ENCODE results near the gene CCDC127.

The CCDC127 gene

DNA sequence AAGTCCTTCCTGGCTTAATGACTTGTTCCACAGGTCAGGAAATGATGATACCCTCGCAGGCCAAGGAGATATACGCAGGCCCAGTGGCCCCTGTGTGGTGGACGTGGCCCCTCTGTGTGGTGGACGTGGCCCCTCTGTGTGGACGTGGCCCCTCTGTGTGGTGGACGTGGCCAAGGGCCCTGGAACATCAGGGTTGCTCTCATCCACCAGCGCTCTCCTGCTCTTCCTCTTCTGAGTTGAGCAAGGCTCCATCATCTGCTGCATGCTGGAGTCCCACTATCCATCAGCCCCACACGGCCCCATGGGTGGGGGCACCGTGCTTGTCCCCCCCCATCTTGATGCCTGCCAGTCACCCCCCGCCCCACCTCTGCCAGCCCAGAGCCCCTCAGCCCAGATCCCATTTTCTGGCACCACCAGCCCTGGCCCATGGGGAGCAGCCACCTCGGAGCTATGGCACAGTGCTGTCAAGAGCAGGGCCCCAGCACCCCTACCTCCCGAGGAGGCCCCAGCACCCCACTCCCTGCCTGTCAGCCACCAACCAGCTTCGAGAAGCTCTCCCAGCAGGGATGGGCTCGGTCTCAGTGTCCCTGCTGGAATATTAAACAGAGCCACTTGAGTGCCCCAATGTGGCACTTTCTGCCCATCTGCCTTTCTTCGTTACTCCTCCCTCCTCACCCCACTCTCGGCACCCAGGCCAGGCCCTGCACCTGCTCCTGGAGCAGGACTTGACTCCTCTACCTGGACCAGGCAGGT, 18.6 kb downstream of the CCDC127 start:
- TF ChIP-seq EP300 (IDR thresholded peaks at IDR 0.05; ENCODE audit: borderline replicate concordance) (no peak), TCF12 (IDR thresholded peaks at IDR 0.05; ENCODE audit: low read depth) (no peak), CEBPB (IDR thresholded peaks at IDR 0.05) (no peak), TEAD4 (IDR thresholded peaks at IDR 0.05) (no peak), RAD21 (IDR thresholded peaks at IDR 0.05; ENCODE audit: low read depth) (no peak), NFIC (IDR thresholded peaks at IDR 0.05) (no peak), ZBTB7A (IDR thresholded peaks at IDR 0.05; ENCODE audit: low read depth) (no peak), YY1 (IDR thresholded peaks at IDR 0.05; ENCODE audit: low read depth) (no peak), CREB1 (IDR thresholded peaks at IDR 0.05; ENCODE audit: low read depth) (no peak)
- TF ChIP-seq, protein P1, sequence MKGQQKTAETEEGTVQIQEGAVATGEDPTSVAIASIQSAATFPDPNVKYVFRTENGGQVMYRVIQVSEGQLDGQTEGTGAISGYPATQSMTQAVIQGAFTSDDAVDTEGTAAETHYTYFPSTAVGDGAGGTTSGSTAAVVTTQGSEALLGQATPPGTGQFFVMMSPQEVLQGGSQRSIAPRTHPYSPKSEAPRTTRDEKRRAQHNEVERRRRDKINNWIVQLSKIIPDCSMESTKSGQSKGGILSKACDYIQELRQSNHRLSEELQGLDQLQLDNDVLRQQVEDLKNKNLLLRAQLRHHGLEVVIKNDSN (IDR thresholded peaks at IDR 0.05) = no peak

- no peak for TF ChIP-seq TAF1 (IDR thresholded peaks at IDR 0.05; ENCODE audit: low read depth)
- TF ChIP-seq CEBPB (IDR thresholded peaks at IDR 0.05) = no peak
- TF ChIP-seq TEAD4 (IDR thresholded peaks at IDR 0.05) = no peak
- TF ChIP-seq TCF12 (IDR thresholded peaks at IDR 0.05; ENCODE audit: low read depth) = no peak
- no peak for TF ChIP-seq EGR1 (IDR thresholded peaks at IDR 0.05)
- no peak for TF ChIP-seq NFIC (IDR thresholded peaks at IDR 0.05)
- TF ChIP-seq CREB1 (IDR thresholded peaks at IDR 0.05; ENCODE audit: low read depth) = no peak
Observed at GRCh38 chr5:198516-199196, 19.3 kb downstream of the CCDC127 start.

DNA sequence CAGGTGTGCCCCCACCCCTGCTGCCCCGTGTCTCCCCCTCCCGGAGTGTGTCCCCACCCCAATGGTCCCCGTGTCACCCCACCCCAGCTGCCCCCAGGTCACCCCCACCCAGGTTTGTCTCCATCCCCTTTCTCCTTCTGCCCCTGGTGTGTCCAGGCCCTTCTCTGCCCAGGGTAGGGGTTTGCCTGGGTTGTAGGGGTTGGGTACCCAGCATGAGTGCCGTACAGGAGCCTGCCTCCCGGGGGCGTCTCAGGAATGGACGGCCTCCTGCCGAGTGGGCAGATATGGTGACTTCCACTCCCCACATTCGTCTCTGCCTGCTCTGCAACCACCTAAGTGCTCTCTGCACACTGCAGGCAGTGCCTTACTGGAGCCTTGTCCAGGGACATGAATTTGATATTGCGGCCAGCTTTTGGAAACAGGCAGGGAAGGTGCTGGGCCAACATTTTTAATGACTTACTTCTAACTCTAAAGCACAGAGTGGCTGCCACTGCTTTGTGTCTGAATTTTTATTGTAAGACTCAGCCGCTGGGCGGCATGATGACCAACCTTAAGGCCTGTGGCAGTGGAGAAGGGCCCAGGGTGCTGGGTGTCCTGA, 20.0 kb downstream of the CCDC127 start:
- TF ChIP-seq RAD21 (IDR thresholded peaks at IDR 0.05; ENCODE audit: low read depth) (no peak), CEBPB (IDR thresholded peaks at IDR 0.05) (no peak), FOXM1 (IDR thresholded peaks at IDR 0.05; ENCODE audit: borderline replicate concordance, low read depth) (no peak), REST (IDR thresholded peaks at IDR 0.05; ENCODE audit: low read depth) (no peak), EP300 (IDR thresholded peaks at IDR 0.05; ENCODE audit: borderline replicate concordance) (no peak), CREB1 (IDR thresholded peaks at IDR 0.05; ENCODE audit: low read depth) (no peak)

DNA sequence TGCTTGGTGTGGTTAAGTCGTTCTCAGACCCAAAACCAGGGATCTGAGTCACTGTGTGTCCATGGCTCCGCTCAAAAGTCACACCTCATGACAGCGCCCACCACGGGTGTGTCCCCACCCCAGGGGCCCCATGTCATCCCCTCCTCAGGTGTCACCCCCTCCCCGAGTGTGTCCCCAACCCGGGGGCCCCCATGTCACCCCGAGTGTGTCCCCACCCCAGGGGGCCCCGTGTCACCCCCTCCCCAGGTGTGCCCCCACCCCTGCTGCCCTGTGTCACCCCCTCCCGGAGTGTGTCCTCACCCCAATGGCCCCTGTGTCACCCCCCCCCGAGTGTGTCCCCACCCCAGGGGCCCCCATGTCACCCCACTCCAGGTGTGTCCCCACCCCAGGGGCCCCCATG, 21.6 kb downstream of the CCDC127 start:
- TF ChIP-seq YY1 (IDR thresholded peaks at IDR 0.05; ENCODE audit: low read depth) = no peak
- no peak for TF ChIP-seq CREB1 (IDR thresholded peaks at IDR 0.05; ENCODE audit: low read depth)
- TF ChIP-seq ZBTB7A (IDR thresholded peaks at IDR 0.05; ENCODE audit: low read depth) = no peak
- TF ChIP-seq TAF1 (IDR thresholded peaks at IDR 0.05; ENCODE audit: low read depth) = no peak
- no peak for TF ChIP-seq REST (IDR thresholded peaks at IDR 0.05; ENCODE audit: low read depth)

- no peak for TF ChIP-seq EP300 (IDR thresholded peaks at IDR 0.05; ENCODE audit: borderline replicate concordance)
Observed at GRCh38 chr5:195401-196160, 22.4 kb downstream of the CCDC127 start.

GRCh38 chr5:194603-195209, 23.2 kb downstream of the CCDC127 start:
- TF ChIP-seq TEAD4 (IDR thresholded peaks at IDR 0.05) (no peak), ZBTB7A (IDR thresholded peaks at IDR 0.05; ENCODE audit: low read depth) (no peak), FOXM1 (IDR thresholded peaks at IDR 0.05; ENCODE audit: borderline replicate concordance, low read depth) (no peak), EGR1 (IDR thresholded peaks at IDR 0.05) (no peak), YY1 (IDR thresholded peaks at IDR 0.05; ENCODE audit: low read depth) (no peak), CEBPB (IDR thresholded peaks at IDR 0.05) (no peak), TAF1 (IDR thresholded peaks at IDR 0.05; ENCODE audit: low read depth) (no peak), NFIC (IDR thresholded peaks at IDR 0.05) (no peak), EP300 (IDR thresholded peaks at IDR 0.05; ENCODE audit: borderline replicate concordance) (no peak), RAD21 (IDR thresholded peaks at IDR 0.05; ENCODE audit: low read depth) (no peak), REST (IDR thresholded peaks at IDR 0.05; ENCODE audit: low read depth) (no peak)
- TF ChIP-seq, protein P1 (IDR thresholded peaks at IDR 0.05) = no peak
